NCI-H345 treated with DMSO at 0.1 percent for 48 hours (cell line): ENCODE measurements around the gene CRYGN.

Source experiments
- DNase-seq: peaks from one replicate; lab custom pipeline; 2025; ENCODE audit not compliant: unreplicated experiment; lab: John Stamatoyannopoulos, UW

The CRYGN gene

DNA sequence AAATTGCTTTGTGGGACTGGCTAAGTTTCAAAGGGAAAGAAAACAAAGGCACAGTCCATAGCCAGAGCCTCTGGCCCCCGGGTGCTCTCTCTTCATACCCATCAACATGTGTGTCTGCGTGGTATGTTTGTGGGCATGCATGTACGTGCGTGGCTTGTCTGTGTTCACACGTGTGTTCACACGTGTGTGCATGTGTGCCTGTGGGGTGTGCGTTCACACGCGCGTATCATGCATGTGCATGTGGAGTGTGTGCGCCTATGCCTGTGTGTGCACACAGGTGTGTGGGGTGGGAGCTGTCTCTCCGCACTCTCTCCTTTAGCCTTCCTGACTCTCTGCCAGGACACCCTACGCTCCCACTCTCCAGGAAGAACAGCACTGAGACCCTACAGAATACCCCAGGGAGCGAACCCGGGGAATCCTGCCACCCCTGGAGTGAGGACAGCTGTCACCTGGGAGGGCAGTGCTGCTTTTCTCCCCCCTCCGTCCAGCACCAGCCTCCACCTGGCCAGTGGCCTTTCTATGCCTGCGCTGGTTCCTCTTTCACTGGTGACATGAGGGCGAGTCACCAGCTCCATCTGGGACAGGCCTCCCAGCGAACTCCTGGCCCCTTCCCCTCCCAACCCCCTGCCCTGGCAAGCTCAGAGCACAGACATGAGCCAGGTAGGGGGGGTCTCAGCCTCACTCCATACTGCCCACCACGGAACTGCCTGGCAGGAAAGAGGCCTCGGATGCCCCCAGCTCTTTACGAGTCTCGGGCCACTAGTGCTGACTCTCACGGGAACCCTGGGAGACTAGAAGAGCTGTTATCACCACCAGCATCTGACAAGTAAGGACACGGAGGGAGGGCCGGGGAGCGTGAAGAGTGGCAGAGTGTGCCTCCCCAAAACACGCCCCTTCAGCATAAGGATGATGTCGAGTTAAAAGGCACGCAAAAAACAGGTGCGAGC, 46.6 kb downstream of the CRYGN start:
- DNase-seq, result no peak

DNA sequence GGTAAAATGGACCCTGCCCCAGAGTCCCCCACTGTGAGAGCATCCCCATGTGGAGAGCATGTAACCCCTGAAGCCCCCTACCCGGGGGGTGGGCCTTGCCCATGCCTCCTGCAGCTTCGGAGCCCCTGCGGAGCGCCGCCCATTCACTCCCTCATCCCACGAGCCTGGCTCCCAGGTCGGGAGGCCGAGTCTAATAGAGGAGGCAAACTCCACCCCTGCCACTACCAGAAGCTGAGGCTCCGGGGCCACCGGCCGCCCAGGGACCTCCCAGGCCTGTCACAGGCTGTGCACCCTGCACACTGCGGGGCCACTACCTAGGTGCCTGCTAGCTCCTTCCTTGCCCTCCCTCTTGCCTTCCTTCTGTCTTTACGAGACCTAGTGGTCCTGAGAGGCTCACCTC, 47.5 kb downstream of the CRYGN start:
- no peak for DNase-seq

DNA sequence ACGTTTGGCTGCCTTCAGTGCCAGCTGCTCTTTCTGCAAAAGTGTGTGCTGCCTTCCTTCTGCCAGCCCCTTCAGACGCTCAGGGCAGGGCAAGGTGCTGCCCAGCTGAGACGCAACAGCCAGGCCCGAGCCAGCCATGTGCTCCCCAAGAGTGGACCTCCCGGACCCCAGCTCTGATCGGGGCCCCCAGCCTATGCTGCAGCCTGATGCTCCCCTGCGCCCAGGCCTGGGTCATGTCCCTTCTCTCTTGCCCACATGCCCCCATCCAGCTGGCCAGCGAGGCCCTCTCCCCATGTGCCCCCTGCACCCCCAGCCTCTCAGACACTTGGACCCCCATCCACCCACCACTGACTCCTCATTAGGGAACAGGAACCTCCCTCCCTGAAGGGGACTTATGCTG, 47.9 kb downstream of the CRYGN start:
- no peak for DNase-seq

DNA sequence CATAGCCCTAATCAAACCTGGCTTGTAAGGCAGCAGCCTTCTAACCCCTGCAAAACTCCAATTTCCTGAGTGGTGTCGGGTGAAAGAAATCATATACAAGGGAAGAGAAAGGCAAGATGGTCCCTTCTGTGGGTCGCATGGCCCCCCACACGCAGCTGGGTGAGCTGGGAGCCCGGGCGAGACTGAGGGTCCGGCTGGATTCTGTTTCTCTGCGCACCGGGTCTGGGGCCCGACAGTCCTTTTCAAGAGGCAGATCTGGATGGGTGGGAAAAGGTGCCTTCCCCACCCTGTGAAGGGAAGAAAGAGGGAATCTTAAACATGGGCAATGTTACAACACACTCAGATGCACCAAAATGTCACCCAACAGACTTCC, 48.6 kb downstream of the CRYGN start:
- DNase-seq, result no peak

DNA sequence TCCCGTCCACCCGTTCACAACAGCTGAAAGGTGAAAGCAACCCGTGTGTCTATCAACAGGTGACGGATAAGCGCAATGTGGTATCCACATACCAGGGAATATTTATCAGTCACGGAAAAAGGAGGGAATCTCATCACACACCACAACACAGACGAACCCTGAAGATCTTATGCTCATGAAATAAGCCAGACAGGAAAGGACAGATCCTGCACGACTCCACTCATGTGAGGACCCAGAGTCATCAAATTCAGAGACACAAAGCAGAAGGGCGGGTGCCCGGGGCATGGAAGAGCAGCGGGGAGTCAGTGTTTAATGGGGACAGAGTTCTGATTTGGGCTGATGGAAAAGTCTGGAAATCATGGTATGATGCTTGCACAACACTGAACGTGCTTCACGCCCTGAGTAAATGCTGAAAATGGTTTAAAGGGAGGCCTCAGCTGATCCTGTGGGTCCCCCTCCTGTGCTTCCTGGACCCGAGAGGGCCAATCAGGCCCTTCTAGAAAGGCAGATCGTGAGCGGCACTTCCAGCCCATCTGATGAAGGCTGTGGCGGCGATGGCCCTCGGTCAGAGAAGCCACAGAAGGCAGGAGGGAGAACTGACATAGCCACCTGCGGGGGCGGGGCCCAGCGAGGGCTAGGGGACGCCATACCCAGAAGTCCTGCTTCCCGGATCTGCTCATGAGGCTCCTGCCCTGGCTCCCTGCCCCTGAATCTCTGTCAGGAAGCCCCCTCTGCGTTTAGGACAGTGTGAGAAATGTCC, 49.2 kb downstream of the CRYGN start:
- no peak for DNase-seq

DNA sequence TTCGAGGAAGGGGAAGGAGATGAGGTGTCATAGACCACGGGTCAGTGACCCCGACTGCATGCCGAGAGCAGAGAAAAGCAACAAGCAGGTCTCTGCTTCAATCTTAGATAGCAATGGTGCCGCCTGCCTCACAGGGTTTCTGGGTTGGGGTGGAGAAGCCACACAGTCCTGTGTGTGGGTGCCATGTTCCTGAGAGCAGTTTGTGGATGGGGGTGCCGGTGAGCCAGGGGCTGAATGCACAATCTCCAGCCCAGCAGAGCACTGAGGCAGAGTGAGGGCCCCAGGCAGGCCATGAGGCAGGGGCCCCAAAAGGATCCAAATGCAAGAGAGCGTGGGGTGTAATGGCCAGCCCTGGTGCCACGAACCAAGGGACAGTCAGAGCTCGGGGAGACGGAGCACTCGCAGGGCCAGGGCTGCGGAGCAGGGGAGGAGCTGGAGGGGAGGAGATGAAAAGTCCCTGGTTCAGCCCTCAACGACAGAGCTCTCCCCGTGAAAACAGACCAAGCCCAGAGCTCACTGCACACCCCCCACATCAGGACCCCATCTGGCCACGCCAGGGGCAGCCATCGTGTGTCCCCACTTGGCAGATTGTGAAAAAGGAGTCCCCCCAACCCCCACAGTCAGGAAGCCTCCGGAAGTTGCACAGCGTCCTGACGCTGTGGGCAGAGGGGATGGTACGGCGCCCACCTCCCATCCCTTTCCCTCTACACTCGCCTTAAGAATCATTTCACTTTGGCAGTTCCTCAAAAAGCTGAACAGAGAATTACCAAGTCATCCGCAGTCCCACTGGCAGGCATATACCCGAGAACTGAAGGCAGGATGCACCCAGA, 50.0 kb downstream of the CRYGN start:
- DNase-seq, result no peak

DNA sequence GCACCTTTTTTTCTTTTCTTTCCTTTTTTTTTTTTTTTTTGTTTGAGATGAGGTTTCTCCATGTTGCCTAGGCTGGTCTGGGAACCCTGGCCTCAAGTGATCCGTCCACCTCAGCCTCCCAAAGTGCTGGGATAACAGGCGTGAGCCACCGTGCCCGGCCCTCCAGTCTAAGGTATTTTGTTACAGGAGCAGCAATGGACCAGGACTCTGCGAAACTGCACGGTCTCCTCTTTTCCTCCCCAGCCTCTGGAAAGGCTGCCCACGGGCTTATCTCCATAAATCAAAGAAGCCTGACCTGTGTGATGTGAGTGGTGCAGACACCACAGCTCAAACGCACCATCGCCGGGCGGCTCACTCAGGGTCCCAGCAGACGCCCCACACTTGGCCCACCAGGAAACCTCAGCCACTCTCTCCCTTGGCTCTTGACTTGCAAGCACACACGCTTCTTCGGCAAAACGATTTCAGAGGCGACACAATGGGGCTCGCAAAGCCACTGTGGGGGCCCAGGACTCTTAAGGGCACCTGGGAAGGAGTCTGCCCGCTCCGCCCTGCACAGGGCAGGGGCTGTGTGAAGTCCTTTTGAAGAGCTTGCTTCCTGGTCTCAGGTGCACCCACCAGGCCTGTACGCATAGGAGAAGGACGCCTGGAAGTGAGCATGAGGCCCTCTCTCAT, 50.7 kb downstream of the CRYGN start:
- DNase-seq, result no peak

DNA sequence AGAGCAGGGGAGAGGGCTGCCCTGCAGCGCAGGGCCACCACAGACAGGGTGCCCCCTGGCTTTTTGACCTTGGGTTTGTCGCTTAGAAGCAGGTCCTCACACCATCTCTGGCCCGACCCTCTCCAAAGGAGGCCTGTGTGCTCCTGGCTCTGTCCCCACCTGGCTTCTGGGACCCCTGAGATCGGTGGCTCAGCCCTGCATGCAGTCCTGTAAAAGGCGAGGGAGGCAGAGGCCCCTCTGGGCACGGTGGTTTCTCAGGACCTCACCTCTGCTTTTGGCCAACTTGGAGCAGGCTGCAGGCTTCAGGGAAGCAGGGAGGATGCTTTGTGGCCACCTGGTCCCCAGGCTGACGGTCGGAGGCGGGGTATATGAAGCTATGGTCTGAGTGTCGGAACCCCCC, 51.5 kb downstream of the CRYGN start:
- no peak for DNase-seq

DNA sequence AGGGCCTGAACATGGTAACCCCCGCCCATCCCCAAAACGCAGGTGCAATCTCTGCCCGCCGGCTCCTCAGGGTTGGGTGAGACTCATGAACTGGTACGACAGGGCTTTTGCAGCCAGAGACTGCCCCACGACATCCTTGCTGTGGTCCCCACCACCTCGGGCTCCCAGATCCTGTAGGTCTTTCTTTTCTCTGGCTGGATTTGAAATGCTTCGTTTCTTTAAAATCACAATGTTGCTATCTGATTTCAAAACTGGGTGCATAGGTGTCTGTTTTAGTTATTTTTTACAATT, 52.0 kb downstream of the CRYGN start:
- DNase-seq, result no peak

DNA sequence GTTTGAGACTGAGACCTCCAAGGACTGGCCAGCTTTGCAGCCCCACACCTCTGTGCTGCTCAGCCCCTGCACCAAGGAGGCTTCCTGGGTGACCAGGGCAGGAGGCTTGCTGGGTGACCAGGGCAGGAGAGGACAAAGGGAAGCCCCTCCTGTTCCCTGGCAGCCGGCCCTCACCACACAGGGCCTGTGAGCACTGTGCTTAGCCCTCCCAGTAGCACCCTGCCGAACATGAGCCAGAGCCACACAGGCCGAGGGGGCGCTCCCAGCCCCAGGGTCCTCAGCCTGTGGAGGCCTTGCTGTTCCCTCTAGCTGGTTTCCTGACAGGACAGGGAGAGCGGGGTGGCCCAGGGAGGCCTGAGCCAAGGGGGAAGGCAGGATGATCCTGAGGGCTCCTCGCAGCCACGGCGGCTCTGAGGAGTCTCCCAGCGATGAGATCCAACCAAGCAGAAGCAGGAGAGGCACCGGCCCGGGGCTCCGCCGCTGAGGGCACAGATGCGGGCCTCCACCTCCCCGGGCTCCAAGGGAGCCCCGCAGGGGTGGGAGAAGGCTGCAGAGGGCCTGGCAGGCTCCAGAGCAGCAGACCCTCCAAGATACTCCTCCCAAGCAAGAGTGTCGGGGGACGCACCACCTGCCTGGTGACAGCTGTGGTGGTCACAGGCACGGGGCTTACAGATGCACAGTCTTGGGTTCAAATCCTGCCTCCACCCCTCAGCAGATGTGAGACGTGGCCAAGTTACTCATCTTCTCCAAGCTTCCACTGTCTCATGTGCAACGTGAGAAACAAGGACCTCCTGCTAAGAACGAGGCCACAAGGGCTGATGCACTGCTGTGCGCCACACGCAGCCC, 52.6 kb downstream of the CRYGN start:
- no peak for DNase-seq

DNA sequence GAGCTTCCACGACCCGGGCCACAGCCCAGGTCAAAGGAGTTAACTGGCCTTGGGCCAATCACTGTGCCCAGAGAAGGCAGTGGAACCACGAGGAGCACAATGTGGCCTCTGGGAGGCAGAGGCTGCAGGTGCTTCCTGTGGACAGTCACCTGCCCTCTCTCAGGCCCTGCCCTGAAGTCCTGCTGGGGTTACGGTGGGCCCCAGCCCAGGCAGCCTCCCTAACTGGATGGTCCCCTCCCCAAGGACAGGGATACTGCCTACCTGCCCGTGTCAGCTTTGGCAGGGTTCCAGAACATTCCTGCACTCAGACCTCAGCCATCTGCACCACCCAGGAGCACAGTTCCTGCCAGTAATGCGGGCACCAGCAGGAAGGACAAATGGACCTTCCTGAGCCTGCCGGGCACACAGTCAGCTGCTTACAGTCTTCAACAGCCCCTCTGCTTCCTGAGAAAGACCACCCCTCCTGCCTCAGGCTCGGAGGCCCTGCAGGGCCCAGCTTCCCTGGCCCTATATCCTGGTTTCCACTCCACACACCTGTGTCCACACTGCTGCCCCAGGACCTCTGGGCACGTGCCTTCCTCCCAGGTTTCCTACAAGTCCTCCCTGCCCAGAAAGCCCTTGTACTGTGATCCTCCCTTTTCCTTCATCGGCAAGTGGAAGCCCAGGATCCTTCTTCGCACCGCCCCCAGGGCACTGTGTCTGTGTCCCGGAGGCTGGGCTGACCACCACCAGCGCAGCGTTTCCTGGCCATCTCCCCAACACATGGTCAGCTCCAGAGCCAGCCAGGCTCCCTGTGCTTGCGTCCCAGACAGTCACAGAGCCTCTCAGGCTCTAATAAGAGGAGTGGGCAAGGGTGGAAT, 53.4 kb downstream of the CRYGN start:
- DNase-seq, result no peak

DNA sequence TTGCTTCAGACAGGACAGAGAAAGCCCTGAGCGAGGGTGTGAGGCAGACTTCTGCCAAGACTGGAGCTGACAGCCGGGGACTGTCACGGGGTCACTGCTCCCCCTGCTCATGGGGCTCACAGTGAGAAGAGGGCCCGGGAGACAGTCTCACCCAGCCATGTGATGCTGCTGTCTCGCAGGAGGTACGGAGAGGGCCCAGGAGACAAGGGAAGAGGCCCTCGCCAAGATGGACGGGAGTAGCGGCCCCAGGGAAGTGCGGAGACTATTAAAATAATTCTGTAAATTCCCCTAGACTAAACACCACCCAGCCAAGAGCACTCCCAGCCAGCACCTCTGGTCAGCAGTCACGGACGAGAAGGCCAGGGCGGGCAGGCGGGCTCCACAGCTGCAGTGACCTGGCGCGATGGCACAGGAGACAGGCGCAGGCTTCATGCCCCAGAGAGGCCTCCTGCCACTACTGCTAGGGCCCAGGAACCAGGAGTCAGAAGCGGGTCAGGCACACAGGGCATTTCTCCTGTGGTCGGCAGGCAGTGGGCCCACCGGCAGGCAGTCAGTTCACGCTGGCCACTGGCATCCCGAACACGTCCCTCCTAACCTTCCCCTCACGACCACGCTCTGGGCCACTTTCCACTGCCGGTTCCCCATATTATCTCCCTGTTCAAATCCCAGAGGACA, 54.2 kb downstream of the CRYGN start:
- DNase-seq, result no peak

DNA sequence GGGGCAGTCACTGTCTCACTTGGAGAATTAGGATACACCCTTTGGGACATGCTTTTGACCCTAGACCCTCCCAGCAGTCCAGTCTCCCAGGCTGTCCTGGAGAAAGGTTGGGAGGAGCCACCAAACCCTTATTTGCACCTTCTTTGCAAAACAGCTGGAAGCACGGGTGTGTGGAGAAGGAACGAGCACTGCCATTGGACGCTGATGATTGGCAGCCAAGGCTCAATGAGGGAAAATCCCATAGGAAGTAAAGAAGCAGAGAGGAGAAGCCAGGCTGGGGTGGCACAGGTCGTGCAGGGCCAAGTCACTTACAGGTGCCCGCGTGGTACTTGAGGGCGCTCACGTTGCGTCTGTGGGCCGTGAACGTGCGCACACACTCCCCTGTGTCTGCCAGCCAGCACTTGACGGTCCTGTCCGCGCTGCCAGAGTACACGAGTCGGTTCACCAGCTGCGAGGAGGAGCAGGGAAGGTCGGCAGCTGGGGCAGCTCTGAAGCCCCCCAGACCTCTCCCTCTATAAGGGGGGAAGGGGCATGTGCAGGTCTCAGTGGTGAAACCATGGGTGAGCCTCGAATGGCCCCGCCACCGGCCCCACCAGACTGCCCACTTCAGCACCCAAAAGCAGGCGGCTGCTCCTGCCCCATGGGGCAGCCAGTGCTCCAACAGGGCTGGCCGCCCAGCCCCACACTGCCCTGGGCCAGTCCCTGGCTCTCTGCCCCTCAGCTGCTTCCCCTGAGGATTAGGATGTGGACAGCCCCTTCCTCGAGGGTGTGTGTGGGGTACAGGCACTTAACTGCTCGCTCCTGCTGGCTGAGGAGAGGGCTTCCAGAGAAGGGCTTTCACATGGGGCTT, 54.9 kb downstream of the CRYGN start:
- DNase-seq, result no peak

DNA sequence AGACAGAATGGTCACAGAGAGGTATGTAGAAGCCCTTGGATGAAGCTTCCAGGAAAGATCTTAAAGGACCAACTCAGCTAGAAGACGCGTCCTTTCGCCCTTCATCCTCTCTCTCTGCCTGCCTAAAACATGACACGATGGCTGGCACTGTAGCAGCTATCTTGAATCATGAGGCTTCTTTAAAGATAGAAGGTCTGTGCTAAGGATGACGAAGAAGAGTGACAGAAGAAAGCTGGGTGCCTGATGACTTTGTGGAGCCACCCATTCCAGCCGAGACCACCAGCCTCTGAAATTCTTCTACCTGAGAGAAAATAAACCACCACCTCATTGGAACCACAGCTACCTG, 55.6 kb downstream of the CRYGN start:
- DNase-seq, result no peak

DNA sequence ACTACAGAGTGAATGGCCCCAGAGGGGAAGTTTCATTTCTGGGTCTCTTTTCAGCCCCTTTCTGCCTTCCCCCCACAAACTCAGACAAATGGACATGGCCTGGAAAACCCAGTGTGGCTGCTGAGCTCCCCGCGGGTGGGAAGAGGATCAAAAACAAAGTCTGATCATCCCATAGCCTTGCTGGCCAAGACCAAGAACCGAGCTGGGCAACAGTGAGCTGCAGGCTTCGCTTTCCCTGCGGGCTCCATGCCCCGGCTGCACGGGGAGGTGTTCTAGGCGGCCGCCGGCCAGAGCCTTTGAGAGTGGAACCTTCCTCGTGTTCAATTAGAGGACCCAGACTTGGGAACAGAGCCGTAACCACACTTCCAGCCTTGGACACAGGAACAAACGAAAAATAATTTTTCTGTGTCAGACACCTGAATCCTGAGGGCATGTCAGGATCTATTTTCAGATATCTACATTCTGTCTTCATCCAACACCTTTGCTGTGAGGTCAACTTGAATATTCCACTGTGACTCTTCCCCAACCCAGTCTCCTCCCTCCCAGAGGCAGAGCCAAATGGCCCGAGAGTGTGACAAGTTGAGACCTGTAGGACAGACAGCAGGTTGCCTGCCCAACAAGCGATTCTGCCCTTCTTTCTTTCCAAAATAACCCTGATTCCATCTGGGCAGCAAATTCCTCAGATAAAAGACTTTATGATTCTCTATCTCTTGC, 56.1 kb downstream of the CRYGN start:
- no peak for DNase-seq

DNA sequence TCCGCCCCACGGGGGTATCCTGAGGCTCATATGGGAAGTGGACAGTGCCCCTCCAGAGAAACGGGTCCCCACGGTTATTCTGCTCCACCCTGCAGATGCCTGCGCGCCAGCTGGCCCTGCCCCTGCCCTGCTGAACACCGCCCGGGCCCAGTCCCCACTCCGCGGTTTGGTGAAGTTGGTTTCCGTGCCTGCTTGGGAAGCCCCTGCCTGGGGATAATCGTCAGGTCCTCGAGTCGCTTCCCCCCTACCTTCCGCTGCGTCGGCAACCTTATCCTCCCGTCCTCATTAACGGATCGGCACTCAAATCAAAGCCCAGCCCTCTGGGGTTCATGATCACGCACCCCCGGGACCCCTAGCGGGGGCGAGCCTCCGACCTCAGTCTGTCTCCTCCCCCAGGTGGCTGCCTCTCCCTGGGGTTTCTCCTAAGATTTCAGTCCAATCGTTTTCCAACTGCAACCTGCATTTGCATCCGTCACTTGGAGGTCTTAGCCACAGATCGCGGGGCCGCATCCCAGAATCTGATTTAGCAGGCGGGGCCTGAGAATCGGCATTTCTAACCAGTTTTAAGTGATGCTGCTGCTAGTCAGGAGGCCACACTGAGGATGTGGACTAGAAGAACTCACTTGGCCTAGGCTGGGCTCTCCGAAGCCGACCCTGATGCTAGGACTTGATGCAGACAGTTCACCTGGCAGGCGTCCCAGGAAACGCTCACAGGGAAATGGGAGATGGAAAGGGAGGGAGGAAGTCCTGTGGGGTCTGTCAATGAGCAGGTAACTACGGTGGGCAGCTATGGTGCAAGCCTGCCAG, 57.7 kb downstream of the CRYGN start:
- no peak for DNase-seq
